Astrocyte (in vitro differentiated cells and primary cell): Measurements from ENCODE around the gene RASA2. TPM values are rescaled to one million over a fixed set of nuclear protein-coding genes. Genes with fewer than 3 reads are reported as not detected.
A peak's percentile ranks its signal among the peaks of the same experiment; 100 is the strongest.

Experiments used
- DNase-seq: peaks from one replicate; pipeline ENCODE4 v3.0.0-alpha.2; 2010; ENCODE audit warnings: low read depth
- FAIRE-seq: peaks from 2 replicates; lab custom pipeline; 2011; peaks lifted over from hg19 to GRCh38; lab: Jason Lieb, UNC
- H2AFZ ChIP-seq: 2 replicates; pipeline ENCODE4 v1.6.0; 2012; ENCODE audit warnings: low read depth, low read length, inconsistent platforms
- H3K27ac ChIP-seq: 2 replicates; pipeline ENCODE4 v1.5.1; 2011; ENCODE audit warnings: low read depth, low read length, inconsistent platforms
- H3K27me3 ChIP-seq: 2 replicates; pipeline ENCODE4 v1.6.0; 2011; ENCODE audit warnings: low read length, inconsistent platforms; ENCODE audit not compliant: insufficient read depth
- H3K36me3 ChIP-seq: 2 replicates; pipeline ENCODE4 v1.5.1; 2011; ENCODE audit warnings: low read length, inconsistent platforms; ENCODE audit not compliant: insufficient read depth
- H3K4me1 ChIP-seq: 2 replicates; pipeline ENCODE4 v1.5.1; 2011; ENCODE audit warnings: low read length, inconsistent platforms; ENCODE audit not compliant: insufficient read depth
- H3K4me2 ChIP-seq: 2 replicates; pipeline ENCODE4 v1.6.0; 2012; ENCODE audit warnings: low read length, inconsistent platforms
- H3K4me3 ChIP-seq: 2 replicates; pipeline ENCODE4 v1.5.1; 2011; ENCODE audit warnings: low read depth, mild to moderate bottlenecking, low read length, inconsistent platforms; ENCODE audit not compliant: insufficient read depth
- H3K79me2 ChIP-seq: 2 replicates; pipeline ENCODE4 v1.6.0; 2012; ENCODE audit warnings: mild to moderate bottlenecking, low read length, inconsistent platforms; ENCODE audit not compliant: insufficient read depth
- H3K9ac ChIP-seq: 2 replicates; pipeline ENCODE4 v1.6.0; 2012; ENCODE audit warnings: mild to moderate bottlenecking, low read length, inconsistent platforms
- H3K9me3 ChIP-seq: 2 replicates; pipeline ENCODE4 v1.5.1; 2012; ENCODE audit warnings: low read depth, mild to moderate bottlenecking, low read length, inconsistent platforms; ENCODE audit not compliant: insufficient read depth
- H4K20me1 ChIP-seq: 2 replicates; pipeline ENCODE4 v1.6.0; 2012; ENCODE audit warnings: low read length, inconsistent platforms; ENCODE audit not compliant: insufficient read depth
- H3K27ac Mint-ChIP-seq: one replicate; pipeline ENCODE4 v1.8.0; 2021; ENCODE audit warnings: mild to moderate bottlenecking, mixed read lengths; ENCODE audit not compliant: unreplicated experiment
- H3K27me3 Mint-ChIP-seq: one replicate; pipeline ENCODE4 v1.8.0; 2021; ENCODE audit warnings: low read depth, mixed read lengths; ENCODE audit not compliant: unreplicated experiment
- H3K36me3 Mint-ChIP-seq: one replicate; pipeline ENCODE4 v1.8.0; 2021; ENCODE audit warnings: low read depth, mixed read lengths; ENCODE audit not compliant: unreplicated experiment
- H3K4me1 Mint-ChIP-seq: one replicate; pipeline ENCODE4 v1.8.0; 2021; ENCODE audit warnings: low read depth, mixed read lengths; ENCODE audit not compliant: unreplicated experiment
- H3K4me3 Mint-ChIP-seq: one replicate; pipeline ENCODE4 v1.8.0; 2021; ENCODE audit warnings: mild to moderate bottlenecking, moderate library complexity, mixed read lengths; ENCODE audit not compliant: unreplicated experiment
- H3K9me3 Mint-ChIP-seq: one replicate; pipeline ENCODE4 v1.8.0; 2021; ENCODE audit warnings: mild to moderate bottlenecking, mixed read lengths; ENCODE audit not compliant: unreplicated experiment
- EZH2 ChIP-seq: IDR thresholded peaks from 2 replicates; pipeline ENCODE4 v1.6.1; 2012; ENCODE audit warnings: mild to moderate bottlenecking, low read length, inconsistent platforms; ENCODE audit not compliant: insufficient read depth
- total RNA-seq: library from RNA; stranded (reverse); gene quantifications from 2 replicates; pipeline ENCODE4 v1.2.1, GENCODE V29; 2021
- TF ChIP-seq, protein P1 (sequence below): IDR thresholded peaks from 2 replicates; pipeline ENCODE4 v1.5.1; 2011; ENCODE audit warnings: low read depth, mild to moderate bottlenecking, inconsistent platforms, low read length, moderate library complexity; ENCODE audit not compliant: insufficient read depth

RASA2 gene
- total RNA-seq, 1 donor from 2014 or later, result 19.0 TPM

DNA sequence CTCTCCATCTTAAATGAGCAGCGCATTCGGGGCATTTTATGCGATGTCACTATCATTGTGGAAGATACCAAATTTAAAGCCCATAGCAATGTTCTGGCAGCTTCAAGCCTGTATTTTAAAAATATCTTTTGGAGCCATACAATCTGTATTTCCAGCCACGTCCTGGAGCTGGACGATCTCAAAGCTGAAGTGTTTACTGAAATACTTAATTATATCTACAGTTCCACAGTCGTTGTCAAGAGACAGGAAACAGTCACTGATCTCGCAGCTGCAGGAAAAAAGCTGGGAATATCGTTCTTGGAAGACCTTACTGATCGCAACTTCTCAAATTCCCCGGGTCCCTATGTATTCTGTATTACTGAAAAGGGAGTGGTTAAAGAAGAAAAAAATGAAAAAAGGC, 44.4 kb upstream of the RASA2 start:
- no peak for TF ChIP-seq EZH2
- TF ChIP-seq, protein P1, sequence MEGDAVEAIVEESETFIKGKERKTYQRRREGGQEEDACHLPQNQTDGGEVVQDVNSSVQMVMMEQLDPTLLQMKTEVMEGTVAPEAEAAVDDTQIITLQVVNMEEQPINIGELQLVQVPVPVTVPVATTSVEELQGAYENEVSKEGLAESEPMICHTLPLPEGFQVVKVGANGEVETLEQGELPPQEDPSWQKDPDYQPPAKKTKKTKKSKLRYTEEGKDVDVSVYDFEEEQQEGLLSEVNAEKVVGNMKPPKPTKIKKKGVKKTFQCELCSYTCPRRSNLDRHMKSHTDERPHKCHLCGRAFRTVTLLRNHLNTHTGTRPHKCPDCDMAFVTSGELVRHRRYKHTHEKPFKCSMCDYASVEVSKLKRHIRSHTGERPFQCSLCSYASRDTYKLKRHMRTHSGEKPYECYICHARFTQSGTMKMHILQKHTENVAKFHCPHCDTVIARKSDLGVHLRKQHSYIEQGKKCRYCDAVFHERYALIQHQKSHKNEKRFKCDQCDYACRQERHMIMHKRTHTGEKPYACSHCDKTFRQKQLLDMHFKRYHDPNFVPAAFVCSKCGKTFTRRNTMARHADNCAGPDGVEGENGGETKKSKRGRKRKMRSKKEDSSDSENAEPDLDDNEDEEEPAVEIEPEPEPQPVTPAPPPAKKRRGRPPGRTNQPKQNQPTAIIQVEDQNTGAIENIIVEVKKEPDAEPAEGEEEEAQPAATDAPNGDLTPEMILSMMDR, result no peak
- Mint-ChIP-seq H3K27me3 (no peaks in the 10 kb centered on the region), H3K9me3 (peaks cover 5% of the 10 kb centered on the region), H3K27ac (no peak overlapping the region), H3K4me3 (no peak overlapping the region), H3K4me1 (peaks cover 35% of the 10 kb centered on the region), H3K36me3 (peaks cover 51% of the 10 kb centered on the region)
- H3K4me3 ChIP-seq, result no peak overlapping the region
- peaks cover 34% of the 10 kb centered on the region for H3K79me2 ChIP-seq
- peaks cover 27% of the 10 kb centered on the region for H3K4me1 ChIP-seq
- peak overlapping the region; percentile 23 for H3K4me2 ChIP-seq
- H3K36me3 ChIP-seq, result peaks cover 55% of the 10 kb centered on the region
- FAIRE-seq (no peak), DNase-seq (no peak)
- H2AFZ ChIP-seq, result no peak overlapping the region
- H3K27me3 ChIP-seq, result no peaks in the 10 kb centered on the region
- H4K20me1 ChIP-seq, result no peaks in the 10 kb centered on the region
- no peak overlapping the region for H3K9ac ChIP-seq
- peak overlapping the region; percentile 49 for H3K27ac ChIP-seq
- no peaks in the 10 kb centered on the region for H3K9me3 ChIP-seq

DNA sequence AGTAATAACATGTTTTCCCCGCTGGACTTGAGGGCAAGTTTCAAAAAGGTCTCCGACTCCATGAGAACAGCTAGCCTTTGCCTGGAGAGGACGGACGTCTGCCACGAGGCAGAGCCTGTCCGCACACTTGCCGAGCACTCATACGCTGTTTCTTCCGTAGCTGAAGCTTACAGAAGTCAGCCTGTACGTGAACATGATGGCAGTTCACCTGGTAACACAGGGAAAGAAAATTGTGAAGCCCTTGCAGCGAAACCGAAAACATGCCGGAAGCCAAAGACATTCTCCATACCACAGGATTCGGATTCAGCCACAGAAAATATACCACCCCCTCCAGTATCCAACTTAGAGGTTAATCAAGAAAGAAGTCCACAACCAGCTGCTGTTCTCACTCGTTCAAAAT, 43.9 kb upstream of the RASA2 start:
- Mint-ChIP-seq H3K27ac (no peak overlapping the region), H3K9me3 (peaks cover 5% of the 10 kb centered on the region), H3K27me3 (no peaks in the 10 kb centered on the region), H3K4me3 (no peak overlapping the region), H3K36me3 (peaks cover 51% of the 10 kb centered on the region), H3K4me1 (peaks cover 35% of the 10 kb centered on the region)
- H4K20me1 ChIP-seq, result no peaks in the 10 kb centered on the region
- no peak for DNase-seq
- H3K9ac ChIP-seq, result no peak overlapping the region
- H3K79me2 ChIP-seq, result peaks cover 34% of the 10 kb centered on the region
- peaks cover 58% of the 10 kb centered on the region for H3K36me3 ChIP-seq
- H3K9me3 ChIP-seq, result no peaks in the 10 kb centered on the region
- no peak overlapping the region for H2AFZ ChIP-seq
- H3K27me3 ChIP-seq, result no peaks in the 10 kb centered on the region
- no peak overlapping the region for H3K4me2 ChIP-seq
- H3K4me3 ChIP-seq, result no peak overlapping the region
- H3K4me1 ChIP-seq, result peaks cover 27% of the 10 kb centered on the region
- no peak overlapping the region for H3K27ac ChIP-seq
- no peak for TF ChIP-seq EZH2
- TF ChIP-seq, protein P1, result no peak
- no peak for FAIRE-seq

DNA sequence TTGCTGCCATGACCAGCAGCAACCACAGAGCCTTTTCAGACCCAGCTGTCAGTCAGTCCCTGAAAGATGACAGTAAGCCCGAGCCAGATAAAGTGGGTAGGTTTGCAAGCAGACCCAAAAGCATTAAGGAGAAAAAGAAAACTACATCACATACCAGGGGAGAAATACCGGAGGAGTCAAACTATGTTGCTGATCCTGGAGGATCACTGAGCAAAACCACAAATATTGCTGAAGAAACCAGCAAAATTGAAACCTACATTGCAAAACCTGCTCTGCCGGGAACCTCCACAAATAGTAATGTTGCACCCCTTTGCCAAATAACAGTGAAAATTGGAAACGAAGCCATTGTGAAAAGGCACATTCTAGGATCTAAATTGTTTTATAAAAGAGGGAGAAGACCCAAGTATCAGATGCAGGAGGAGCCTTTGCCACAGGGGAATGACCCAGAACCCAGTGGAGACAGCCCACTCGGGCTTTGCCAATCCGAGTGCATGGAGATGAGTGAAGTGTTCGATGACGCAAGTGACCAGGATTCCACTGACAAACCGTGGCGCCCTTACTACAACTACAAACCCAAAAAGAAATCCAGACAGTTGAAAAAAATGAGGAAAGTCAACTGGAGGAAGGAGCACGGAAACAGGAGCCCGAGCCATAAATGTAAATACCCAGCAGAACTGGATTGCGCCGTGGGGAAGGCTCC, 42.1 kb upstream of the RASA2 start:
- H3K4me3 ChIP-seq, result no peak overlapping the region
- FAIRE-seq (no peak), DNase-seq (peak; percentile 78)
- no peak overlapping the region for H3K27ac ChIP-seq
- H3K9ac ChIP-seq, result no peak overlapping the region
- Mint-ChIP-seq H3K36me3 (peaks cover 49% of the 10 kb centered on the region), H3K4me3 (no peak overlapping the region), H3K27me3 (no peaks in the 10 kb centered on the region), H3K4me1 (peaks cover 34% of the 10 kb centered on the region), H3K9me3 (peaks cover 5% of the 10 kb centered on the region), H3K27ac (no peak overlapping the region)
- H3K79me2 ChIP-seq, result peaks cover 34% of the 10 kb centered on the region
- peaks cover 54% of the 10 kb centered on the region for H3K36me3 ChIP-seq
- H3K27me3 ChIP-seq, result no peaks in the 10 kb centered on the region
- H3K4me1 ChIP-seq, result peaks cover 23% of the 10 kb centered on the region
- no peaks in the 10 kb centered on the region for H4K20me1 ChIP-seq
- no peaks in the 10 kb centered on the region for H3K9me3 ChIP-seq
- TF ChIP-seq EZH2, result no peak
- TF ChIP-seq, protein P1, result no peak
- no peak overlapping the region for H3K4me2 ChIP-seq
- no peak overlapping the region for H2AFZ ChIP-seq
